ENCODE data around the gene FAM210A.

GRCh38 chr18:13661051-13661778 lies 65.1 kb downstream of the FAM210A start:
- TF ChIP-seq GABPA (IDR thresholded peaks at IDR 0.05; ENCODE audit: low read depth) (no peak), POLR2AphosphoS5 (IDR thresholded peaks at IDR 0.05; ENCODE audit: low read depth, low read length) (no peak), CTCF (IDR thresholded peaks at IDR 0.05) (no peak), EP300 (IDR thresholded peaks at IDR 0.05; ENCODE audit: borderline replicate concordance in 1 of 2, low read depth in 1 of 2, low read length in 1 of 2) (no peak), GATA2 (CRISPR knock-in tag; IDR thresholded peaks at IDR 0.05) (no peak), SMC3 (IDR thresholded peaks at IDR 0.05; ENCODE audit: low read depth, low read length) (no peak), NRF1 (IDR thresholded peaks at IDR 0.05; ENCODE audit: low read depth, low read length) (no peak), REST (IDR thresholded peaks at IDR 0.05; ENCODE audit: low read depth, low read length) (no peak), TEAD4 (IDR thresholded peaks at IDR 0.05; ENCODE audit: borderline replicate concordance, insufficient read depth) (no peak), MXI1 (IDR thresholded peaks at IDR 0.05; ENCODE audit: low read depth, low read length) (no peak), CHD2 (IDR thresholded peaks at IDR 0.05; ENCODE audit: low read length, partially characterized antibody) (no peak)

Data from SK-N-SH (cell line).